Kidney epithelial cell (primary cell): ENCODE data around the gene OTUD3. TPM values are rescaled to one million over a fixed set of nuclear protein-coding genes. Genes with fewer than 3 reads are reported as not detected.
"Not testable (repeated sequence)": the region's sequence is repeated elsewhere in the genome, so short reads cannot be mapped to it uniquely, and the experiment has no call there.

ENCODE experiments used
- DNase-seq: peaks from one replicate; pipeline ENCODE4 v3.0.0-alpha.2; 2010; ENCODE audit warnings: low read depth
- H3K27me3 ChIP-seq: 2 replicates; pipeline ENCODE4 v1.6.0; 2011; ENCODE audit warnings: low read length; ENCODE audit not compliant: control insufficient read depth, insufficient read depth
- H3K36me3 ChIP-seq: 2 replicates; pipeline ENCODE4 v1.5.1; 2011; ENCODE audit warnings: low read length; ENCODE audit not compliant: control insufficient read depth, insufficient read depth
- H3K4me3 ChIP-seq: 2 replicates; pipeline ENCODE4 v1.5.1; 2011; ENCODE audit warnings: low read depth, mild to moderate bottlenecking, control low read depth, low read length
- total RNA-seq: library from RNA; depleted of rRNA; stranded (reverse); fragments of >200 nt; gene quantifications from 2 replicates; pipeline ENCODE4 v1.2.3, GENCODE V29; 2015
- TF ChIP-seq, protein P1 (sequence below): IDR thresholded peaks from 2 replicates; pipeline ENCODE4 v1.5.1; 2011; ENCODE audit warnings: mild to moderate bottlenecking, moderate library complexity, low read length, control low read depth, inconsistent platforms; ENCODE audit not compliant: insufficient read depth, poor library complexity, severe bottlenecking

OTUD3 gene
- total RNA-seq, 1 donor from 2014 or later: 8.0 TPM

DNA sequence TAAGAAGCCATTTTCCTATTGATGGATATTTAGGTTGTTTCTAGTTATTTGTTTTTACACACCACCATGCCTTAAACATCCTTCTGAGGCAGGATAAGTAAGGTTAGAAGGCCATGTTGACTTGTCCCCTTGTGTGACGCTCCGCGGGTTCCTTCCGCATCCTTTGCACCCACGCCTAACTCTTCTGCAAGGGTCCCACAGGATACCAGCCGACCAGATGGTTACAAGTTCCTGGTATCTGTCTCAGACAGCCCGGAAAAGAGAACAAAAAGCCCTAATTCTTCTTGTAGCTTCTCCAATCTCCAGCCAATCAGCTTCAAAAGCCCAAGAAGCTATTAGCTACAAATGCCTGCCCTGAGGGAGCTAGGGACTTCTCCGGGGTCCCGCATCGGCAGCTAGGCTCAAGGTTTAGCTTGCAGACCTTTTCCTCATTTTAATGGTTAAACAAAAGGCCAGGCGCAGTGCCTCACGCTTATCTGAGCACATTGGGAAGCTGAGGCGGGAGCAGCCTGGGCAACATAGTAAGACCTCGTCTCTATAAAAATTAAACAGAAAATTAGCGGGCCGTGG lies 4.9 kb upstream of the OTUD3 start:
- Histone ChIP-seq H3K36me3 (no peaks in the 10 kb centered on the region), H3K4me3 (no peak overlapping the region)
- TF ChIP-seq, protein P1, sequence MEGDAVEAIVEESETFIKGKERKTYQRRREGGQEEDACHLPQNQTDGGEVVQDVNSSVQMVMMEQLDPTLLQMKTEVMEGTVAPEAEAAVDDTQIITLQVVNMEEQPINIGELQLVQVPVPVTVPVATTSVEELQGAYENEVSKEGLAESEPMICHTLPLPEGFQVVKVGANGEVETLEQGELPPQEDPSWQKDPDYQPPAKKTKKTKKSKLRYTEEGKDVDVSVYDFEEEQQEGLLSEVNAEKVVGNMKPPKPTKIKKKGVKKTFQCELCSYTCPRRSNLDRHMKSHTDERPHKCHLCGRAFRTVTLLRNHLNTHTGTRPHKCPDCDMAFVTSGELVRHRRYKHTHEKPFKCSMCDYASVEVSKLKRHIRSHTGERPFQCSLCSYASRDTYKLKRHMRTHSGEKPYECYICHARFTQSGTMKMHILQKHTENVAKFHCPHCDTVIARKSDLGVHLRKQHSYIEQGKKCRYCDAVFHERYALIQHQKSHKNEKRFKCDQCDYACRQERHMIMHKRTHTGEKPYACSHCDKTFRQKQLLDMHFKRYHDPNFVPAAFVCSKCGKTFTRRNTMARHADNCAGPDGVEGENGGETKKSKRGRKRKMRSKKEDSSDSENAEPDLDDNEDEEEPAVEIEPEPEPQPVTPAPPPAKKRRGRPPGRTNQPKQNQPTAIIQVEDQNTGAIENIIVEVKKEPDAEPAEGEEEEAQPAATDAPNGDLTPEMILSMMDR: no peak

DNA sequence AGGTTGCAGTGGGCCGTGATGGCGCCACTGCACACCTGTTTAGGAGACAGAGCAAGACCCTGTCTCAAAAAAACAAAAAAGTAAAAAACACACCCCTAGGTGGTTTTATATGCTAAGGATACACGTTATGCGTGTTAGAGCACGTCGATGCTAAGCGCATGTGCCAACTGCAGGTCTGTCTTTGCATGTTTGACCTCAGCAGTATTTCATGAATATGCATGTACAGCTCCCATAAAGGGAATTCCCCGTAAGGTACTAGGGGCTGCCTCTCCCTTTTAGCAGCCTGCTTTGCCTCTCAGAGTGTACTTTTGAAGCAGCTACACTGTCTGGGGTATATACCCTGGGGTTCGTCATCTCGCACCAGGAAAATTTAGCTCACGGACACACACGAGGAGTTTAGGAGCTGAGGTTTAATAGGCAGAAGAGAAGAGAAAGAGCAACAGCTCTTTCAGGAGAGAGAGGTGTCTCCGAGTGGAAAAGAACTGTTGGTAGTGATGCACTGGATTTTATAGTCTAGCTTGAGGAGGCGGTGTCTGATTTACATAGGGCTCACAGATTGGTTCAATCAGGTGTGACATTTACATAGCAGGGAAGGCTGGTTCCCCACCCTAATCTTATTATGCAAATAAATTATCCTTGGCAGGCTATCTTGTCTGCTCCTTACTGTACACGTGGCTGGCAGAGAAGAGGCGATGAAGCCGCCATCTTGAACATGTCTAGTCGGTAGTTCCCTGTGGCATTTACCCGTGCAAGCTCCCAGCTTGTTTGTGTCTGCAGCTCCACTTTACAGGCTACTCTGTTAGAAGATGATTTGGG lies 4.2 kb upstream of the OTUD3 start:
- TF ChIP-seq, protein P1: no peak

More for the DNA sequence above, 4.9 kb upstream of the OTUD3 start:
- peaks cover 6% of the 10 kb centered on the region for H3K27me3 ChIP-seq
- DNase-seq: no peak

DNA sequence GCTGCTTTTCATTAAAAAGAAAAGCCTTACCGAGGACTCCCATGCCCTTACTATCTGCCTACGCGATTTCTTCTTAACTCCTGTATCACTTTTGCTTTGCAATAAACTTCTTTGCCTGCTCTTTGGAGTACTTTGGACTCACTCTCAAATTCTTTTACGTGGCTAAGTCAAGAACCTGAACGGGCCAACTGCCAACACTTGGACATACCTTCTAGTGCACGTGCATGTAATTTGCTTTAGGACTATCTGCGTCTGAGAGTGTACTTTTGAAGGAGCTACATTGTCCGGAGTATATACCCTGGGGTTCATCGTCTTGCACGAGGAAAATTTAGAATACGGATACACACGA lies 3.6 kb upstream of the OTUD3 start:
- DNase-seq: no peak
- TF ChIP-seq, protein P1: no peak
- no peaks in the 10 kb centered on the region for H3K36me3 ChIP-seq
- peaks cover 6% of the 10 kb centered on the region for H3K27me3 ChIP-seq
- no peak overlapping the region for H3K4me3 ChIP-seq

More for the DNA sequence above, 4.2 kb upstream of the OTUD3 start:
- Histone ChIP-seq H3K27me3 (peaks cover 6% of the 10 kb centered on the region), H3K4me3 (no peak overlapping the region), H3K36me3 (no peaks in the 10 kb centered on the region)
- DNase-seq: no peak

DNA sequence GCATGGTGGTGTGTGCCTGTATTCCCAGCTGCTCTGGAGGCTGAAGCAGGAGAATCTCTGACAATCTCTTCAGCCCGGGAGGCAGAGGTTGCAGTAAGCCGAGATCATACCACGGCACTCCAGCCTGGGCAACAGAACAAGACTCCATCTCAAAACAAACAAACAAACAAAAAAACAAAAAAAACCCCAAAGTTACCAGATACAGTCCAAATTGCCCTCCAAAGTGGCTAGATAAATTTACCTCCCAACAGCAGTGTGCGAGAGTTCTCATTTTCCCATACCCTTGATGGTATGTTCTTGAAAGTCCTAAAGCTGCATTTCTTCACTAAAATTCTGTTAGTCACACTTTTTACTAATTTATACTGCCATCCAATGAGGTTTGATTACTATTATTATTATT lies 3.0 kb upstream of the OTUD3 start:
- H3K36me3 ChIP-seq: no peaks in the 10 kb centered on the region
- DNase-seq: no peak

DNA sequence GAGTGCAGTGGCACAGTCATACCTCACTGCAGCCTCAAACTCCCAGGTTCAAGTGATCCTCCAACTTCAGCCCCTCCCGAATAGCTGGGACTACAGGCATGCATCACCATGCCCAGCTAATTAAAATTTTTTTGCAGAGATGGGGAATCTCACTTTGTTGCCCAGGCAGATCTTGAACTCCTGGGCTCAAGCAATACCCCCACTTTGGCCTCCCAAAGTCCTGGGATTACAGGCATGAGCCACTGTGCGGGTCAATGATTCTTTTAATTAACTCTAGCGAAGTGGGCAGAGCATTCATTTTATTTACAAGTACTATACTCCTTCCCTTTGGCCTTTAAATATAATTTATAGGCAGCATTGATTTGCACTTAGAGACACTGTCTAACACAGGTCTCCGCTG lies 2.5 kb upstream of the OTUD3 start:
- no peak for DNase-seq
- Histone ChIP-seq H3K4me3 (no peak overlapping the region), H3K36me3 (no peaks in the 10 kb centered on the region), H3K27me3 (peaks cover 6% of the 10 kb centered on the region)
- TF ChIP-seq, protein P1: no peak

More for the DNA sequence above, 3.0 kb upstream of the OTUD3 start:
- peaks cover 6% of the 10 kb centered on the region for H3K27me3 ChIP-seq
- TF ChIP-seq, protein P1: no peak
- no peak overlapping the region for H3K4me3 ChIP-seq

DNA sequence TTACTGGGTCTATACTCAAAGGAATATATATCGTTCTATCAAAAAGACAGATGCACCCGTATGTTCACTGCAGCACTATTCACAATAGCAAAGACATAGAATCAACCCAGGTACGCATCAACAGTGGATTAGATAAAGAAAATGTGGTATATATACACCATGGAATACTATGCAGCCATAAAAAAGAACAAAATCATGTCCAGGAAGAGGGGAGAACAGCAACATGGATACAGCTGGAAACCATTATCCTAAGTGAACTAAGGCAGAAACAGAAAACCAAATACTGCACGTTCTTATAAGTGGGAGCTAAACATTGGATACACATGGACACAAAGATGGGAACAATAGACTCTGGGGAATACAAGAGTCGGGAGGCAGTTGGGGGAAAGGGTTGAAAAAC lies 1.4 kb upstream of the OTUD3 start:
- not testable (repeated sequence) for H3K36me3 ChIP-seq, H3K27me3 ChIP-seq, H3K4me3 ChIP-seq, DNase-seq
